PC-3 (cell line): ENCODE data around the gene CD4.

ENCODE experiments used
- EZH2 ChIP-seq: fragments of 300-600 bp; sonication (generic); IDR thresholded peaks from one replicate; pipeline ENCODE4 v1.6.1; 2017; ENCODE audit warnings: antibody characterized with exemption, mild to moderate bottlenecking, low read length; ENCODE audit not compliant: unreplicated experiment
- EZH2phosphoT487 ChIP-seq: fragments of 300-600 bp; sonication (generic); IDR thresholded peaks from 2 replicates; pipeline ENCODE4 v1.6.1; 2018; ENCODE audit warnings: mild to moderate bottlenecking, antibody characterized with exemption, low read length, borderline replicate concordance
- TF ChIP-seq, protein P1 (sequence below): fragments of 300-600 bp; sonication (generic); conservative IDR thresholded peaks from 2 replicates; pipeline ENCODE4 v1.5.1; 2017; ENCODE audit warnings: antibody characterized with exemption, low read depth, mild to moderate bottlenecking, low read length

DNA sequence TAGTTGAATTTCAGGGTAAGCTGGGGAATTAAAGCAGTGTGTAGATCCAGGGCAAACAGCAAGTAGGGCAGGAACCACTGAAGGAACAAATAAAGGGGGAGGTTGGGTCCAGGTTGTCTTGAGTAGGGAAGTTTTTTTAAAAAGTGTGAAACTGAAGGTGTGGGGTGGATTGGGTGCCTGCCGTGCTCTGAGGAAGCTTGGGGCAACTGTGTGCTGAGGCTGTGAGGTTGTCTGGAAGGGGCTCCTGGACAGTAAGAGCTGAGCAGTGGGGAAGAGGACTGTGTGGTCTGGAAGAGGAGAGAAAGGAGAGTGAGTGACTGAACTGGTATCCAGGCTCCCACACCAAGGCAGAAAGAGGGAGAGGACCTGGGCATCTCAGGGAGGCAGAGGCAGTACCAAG is 21.4 kb downstream of the CD4 start:
- TF ChIP-seq, protein P1, sequence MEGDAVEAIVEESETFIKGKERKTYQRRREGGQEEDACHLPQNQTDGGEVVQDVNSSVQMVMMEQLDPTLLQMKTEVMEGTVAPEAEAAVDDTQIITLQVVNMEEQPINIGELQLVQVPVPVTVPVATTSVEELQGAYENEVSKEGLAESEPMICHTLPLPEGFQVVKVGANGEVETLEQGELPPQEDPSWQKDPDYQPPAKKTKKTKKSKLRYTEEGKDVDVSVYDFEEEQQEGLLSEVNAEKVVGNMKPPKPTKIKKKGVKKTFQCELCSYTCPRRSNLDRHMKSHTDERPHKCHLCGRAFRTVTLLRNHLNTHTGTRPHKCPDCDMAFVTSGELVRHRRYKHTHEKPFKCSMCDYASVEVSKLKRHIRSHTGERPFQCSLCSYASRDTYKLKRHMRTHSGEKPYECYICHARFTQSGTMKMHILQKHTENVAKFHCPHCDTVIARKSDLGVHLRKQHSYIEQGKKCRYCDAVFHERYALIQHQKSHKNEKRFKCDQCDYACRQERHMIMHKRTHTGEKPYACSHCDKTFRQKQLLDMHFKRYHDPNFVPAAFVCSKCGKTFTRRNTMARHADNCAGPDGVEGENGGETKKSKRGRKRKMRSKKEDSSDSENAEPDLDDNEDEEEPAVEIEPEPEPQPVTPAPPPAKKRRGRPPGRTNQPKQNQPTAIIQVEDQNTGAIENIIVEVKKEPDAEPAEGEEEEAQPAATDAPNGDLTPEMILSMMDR, result no peak
- no peak for TF ChIP-seq EZH2
- no peak for TF ChIP-seq EZH2phosphoT487
